Smooth muscle cell (in vitro differentiated cells): ENCODE results near the gene DCAF7. TPM values are rescaled to one million over a fixed set of nuclear protein-coding genes. Genes with fewer than 3 reads are reported as not detected.

Source experiments
- DNase-seq: peaks from one replicate; lab custom pipeline; 2025; ENCODE audit not compliant: unreplicated experiment; lab: John Stamatoyannopoulos, UW
- H2AFZ ChIP-seq: fragments of 200-600 bp; sonication (generic); 2 replicates; pipeline ENCODE4 v1.6.0; 2016; ENCODE audit warnings: antibody characterized with exemption, low read depth, mild to moderate bottlenecking
- H3F3A ChIP-seq: fragments of 200-600 bp; sonication (generic); 2 replicates; pipeline ENCODE4 v1.6.0; 2017; ENCODE audit warnings: antibody characterized with exemption, low read depth
- H3K27ac ChIP-seq: fragments of 200-600 bp; sonication (generic); 2 replicates; pipeline ENCODE4 v1.5.1; 2016; ENCODE audit warnings: low read depth, mild to moderate bottlenecking
- H3K27me3 ChIP-seq: fragments of 200-600 bp; sonication (generic); 2 replicates; pipeline ENCODE4 v1.6.1; 2016; ENCODE audit warnings: low read depth, mild to moderate bottlenecking
- H3K36me3 ChIP-seq: fragments of 200-600 bp; sonication (generic); 2 replicates; pipeline ENCODE4 v1.5.1; 2016; ENCODE audit warnings: low read depth
- H3K4me1 ChIP-seq: fragments of 200-600 bp; sonication (generic); 2 replicates; pipeline ENCODE4 v1.5.1; 2016; ENCODE audit warnings: low read depth
- H3K4me2 ChIP-seq: fragments of 200-600 bp; sonication (generic); 2 replicates; pipeline ENCODE4 v1.6.0; 2016; ENCODE audit warnings: mild to moderate bottlenecking
- H3K4me3 ChIP-seq: fragments of 200-600 bp; sonication (generic); 2 replicates; pipeline ENCODE4 v1.5.1; 2016; ENCODE audit warnings: mild to moderate bottlenecking
- H3K79me2 ChIP-seq: fragments of 200-600 bp; sonication (generic); 2 replicates; pipeline ENCODE4 v1.6.0; 2016; ENCODE audit warnings: low read depth, mild to moderate bottlenecking
- H3K9ac ChIP-seq: fragments of 200-600 bp; sonication (generic); 2 replicates; pipeline ENCODE4 v1.6.0; 2016; ENCODE audit warnings: low read depth
- H3K9me3 ChIP-seq: fragments of 200-600 bp; sonication (generic); replicated peaks from 2 replicates; pipeline ENCODE4 v1.5.1; 2016; ENCODE audit warnings: low read depth
- H4K20me1 ChIP-seq: fragments of 200-600 bp; sonication (generic); 2 replicates; pipeline ENCODE4 v1.6.0; 2016; ENCODE audit warnings: low read depth
- CTCF ChIP-seq: fragments of 200-600 bp; sonication (generic); IDR thresholded peaks from 2 replicates; pipeline ENCODE4 v1.5.1; 2017; ENCODE audit warnings: borderline replicate concordance, mild to moderate bottlenecking, antibody characterized with exemption; ENCODE audit not compliant: insufficient read depth, poor library complexity, severe bottlenecking
- WGBS: methylation state at CpG from one replicate; pipeline ENCODE4 v1.1.7; 2016; ENCODE audit warnings: low lambda C conversion rate; 5-methylcytosine and 5-hydroxymethylcytosine counted together
- polyA plus RNA-seq: library from polyadenylated mRNA; unstranded; fragments of >200 nt; fragmentation: Nextera tagmentation; extraction: Ambion mirVana; gene quantifications from 2 replicates; pipeline ENCODE4 v1.2.1, GENCODE V29; 2016
- total RNA-seq: library from RNA; depleted of rRNA; stranded (reverse); fragments of >200 nt; gene quantifications from 2 replicates; pipeline ENCODE4 v1.2.3, GENCODE V29; 2014

Gene DCAF7
- total and polyA plus RNA-seq, 2 experiments from 2014 or later, result 36.8 to 50.2 TPM

GRCh38 chr17:63512388-63512787 lies 37.9 kb upstream of the DCAF7 start:
- Histone ChIP-seq H3K27ac (no peak overlapping the region), H3K4me3 (no peak overlapping the region), H3K27me3 (peaks cover 5% of the 10 kb centered on the region), H3K9me3 (no peaks in the 10 kb centered on the region), H3K36me3 (no peaks in the 10 kb centered on the region), H3F3A (no peaks in the 10 kb centered on the region), H3K9ac (no peak overlapping the region), H3K4me1 (no peaks in the 10 kb centered on the region), H4K20me1 (no peaks in the 10 kb centered on the region), H3K4me2 (no peak overlapping the region), H2AFZ (no peak overlapping the region), H3K79me2 (no peaks in the 10 kb centered on the region)
- no peak for TF ChIP-seq CTCF
- DNase-seq, result no peak
- 90% methylated on average over 3 of the region's 3 CpGs for WGBS

- Histone ChIP-seq H3K27ac (no peak overlapping the region), H3K4me2 (no peak overlapping the region), H4K20me1 (no peaks in the 10 kb centered on the region), H3K4me3 (no peak overlapping the region), H3F3A (no peaks in the 10 kb centered on the region), H3K36me3 (no peaks in the 10 kb centered on the region), H3K9ac (no peak overlapping the region), H2AFZ (no peak overlapping the region), H3K79me2 (no peaks in the 10 kb centered on the region), H3K27me3 (peaks cover 5% of the 10 kb centered on the region), H3K4me1 (no peaks in the 10 kb centered on the region), H3K9me3 (no peaks in the 10 kb centered on the region)
- WGBS, result 89% methylated on average over 7 of the region's 7 CpGs
- DNase-seq, result no peak
- no peak for TF ChIP-seq CTCF
Measured at GRCh38 chr17:63512896-63513644, 37.2 kb upstream of the DCAF7 start.

GRCh38 chr17:63514477-63514876 lies 35.8 kb upstream of the DCAF7 start:
- Histone ChIP-seq H3K4me1 (no peaks in the 10 kb centered on the region), H3K4me2 (no peak overlapping the region), H2AFZ (no peak overlapping the region), H4K20me1 (no peaks in the 10 kb centered on the region), H3K9ac (no peak overlapping the region), H3K79me2 (no peaks in the 10 kb centered on the region), H3K27ac (no peak overlapping the region), H3K36me3 (no peaks in the 10 kb centered on the region), H3K4me3 (no peak overlapping the region), H3K9me3 (no peaks in the 10 kb centered on the region), H3F3A (no peaks in the 10 kb centered on the region), H3K27me3 (peaks cover 5% of the 10 kb centered on the region)
- DNase-seq, result no peak
- 90% methylated on average over 3 of the region's 3 CpGs for WGBS
- TF ChIP-seq CTCF, result no peak

GRCh38 chr17:63514974-63515373 lies 35.3 kb upstream of the DCAF7 start:
- H3K36me3 ChIP-seq, result no peaks in the 10 kb centered on the region
- peaks cover 5% of the 10 kb centered on the region for H3K27me3 ChIP-seq
- H3K4me2 ChIP-seq, result no peak overlapping the region
- no peaks in the 10 kb centered on the region for H3K4me1 ChIP-seq
- WGBS, result 88% methylated on average over 2 of the region's 2 CpGs
- no peaks in the 10 kb centered on the region for H3K9me3 ChIP-seq
- no peaks in the 10 kb centered on the region for H3F3A ChIP-seq
- H3K27ac ChIP-seq, result no peak overlapping the region
- H4K20me1 ChIP-seq, result no peaks in the 10 kb centered on the region
- no peak overlapping the region for H3K9ac ChIP-seq
- no peak for TF ChIP-seq CTCF
- H3K4me3 ChIP-seq, result no peak overlapping the region
- no peak overlapping the region for H2AFZ ChIP-seq
- no peak for DNase-seq
- no peaks in the 10 kb centered on the region for H3K79me2 ChIP-seq
